Pulmonary artery endothelial cell (primary cell): ENCODE results near the gene PLK5. TPM values are rescaled to one million over a fixed set of nuclear protein-coding genes. Genes with fewer than 3 reads are reported as not detected.
"Not testable (repeated sequence)": the region's sequence is repeated elsewhere in the genome, so short reads cannot be mapped to it uniquely, and the experiment has no call there.

Experiments
- DNase-seq: peaks from one replicate; pipeline ENCODE4 v3.0.0-alpha.2; 2011; ENCODE audit warnings: low read depth, low spot score
- total RNA-seq: library from RNA; depleted of rRNA; stranded (reverse); fragments of >200 nt; gene quantifications from 2 replicates; pipeline ENCODE4 v1.2.3, GENCODE V29; 2014

The PLK5 gene
- total RNA-seq, 1 donor from 2014 or later: not detected

GRCh38 chr19:1524972-1525325 lies 1.1 kb downstream of the PLK5 start:
- DNase-seq: no peak

DNA sequence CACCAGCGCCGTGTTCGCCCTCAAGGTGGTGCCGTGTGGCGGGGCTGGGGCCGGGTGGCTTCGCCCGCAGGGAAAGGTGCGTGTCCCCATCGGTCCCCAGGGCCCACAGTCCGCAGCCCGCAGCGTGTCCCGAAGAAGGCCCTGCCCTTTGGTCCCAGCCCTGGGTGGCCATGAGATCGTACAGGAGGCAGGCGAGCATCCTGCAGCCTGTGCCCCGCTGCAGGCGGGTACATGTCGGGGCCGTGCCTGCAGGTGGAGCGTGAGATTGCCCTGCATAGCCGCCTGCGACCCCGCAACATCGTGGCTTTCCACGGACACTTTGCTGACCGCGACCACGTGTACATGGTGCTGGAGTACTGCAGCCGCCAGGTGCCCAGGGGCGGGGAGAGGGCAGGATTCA lies 1.5 kb downstream of the PLK5 start:
- DNase-seq: no peak

GRCh38 chr19:1526066-1526778 lies 2.3 kb downstream of the PLK5 start:
- DNase-seq: no peak

GRCh38 chr19:1526979-1527649 lies 3.2 kb downstream of the PLK5 start:
- DNase-seq: no peak

DNA sequence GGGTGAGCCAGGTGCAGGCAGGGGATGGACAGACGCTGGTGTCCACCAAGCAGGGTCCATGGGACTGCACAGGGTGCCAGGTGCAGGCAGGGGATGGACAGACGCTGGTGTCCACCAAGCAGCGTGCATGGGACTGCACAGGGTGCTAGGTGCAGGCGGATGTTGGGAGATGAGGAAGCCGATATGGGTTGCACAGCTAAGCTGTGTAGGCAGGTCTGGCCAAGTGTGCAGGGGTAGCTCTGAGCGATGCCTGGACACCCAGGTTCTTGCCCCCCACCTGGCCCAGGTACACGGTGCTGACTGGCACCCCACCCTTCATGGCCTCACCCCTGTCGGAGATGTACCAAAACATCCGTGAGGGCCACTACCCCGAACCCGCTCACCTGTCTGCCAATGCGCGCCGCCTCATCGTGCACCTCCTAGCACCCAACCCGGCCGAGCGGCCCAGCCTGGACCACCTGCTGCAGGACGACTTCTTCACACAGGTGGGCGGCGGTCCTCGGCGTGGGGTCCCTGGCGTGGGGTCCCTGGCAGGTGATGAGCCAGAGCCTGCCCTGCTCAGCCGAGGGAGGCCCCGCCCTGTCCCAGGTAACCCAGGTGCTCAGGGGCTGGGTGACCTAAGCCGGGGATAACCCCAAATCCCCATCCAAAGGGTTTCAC lies 3.9 kb downstream of the PLK5 start:
- DNase-seq: no peak

DNA sequence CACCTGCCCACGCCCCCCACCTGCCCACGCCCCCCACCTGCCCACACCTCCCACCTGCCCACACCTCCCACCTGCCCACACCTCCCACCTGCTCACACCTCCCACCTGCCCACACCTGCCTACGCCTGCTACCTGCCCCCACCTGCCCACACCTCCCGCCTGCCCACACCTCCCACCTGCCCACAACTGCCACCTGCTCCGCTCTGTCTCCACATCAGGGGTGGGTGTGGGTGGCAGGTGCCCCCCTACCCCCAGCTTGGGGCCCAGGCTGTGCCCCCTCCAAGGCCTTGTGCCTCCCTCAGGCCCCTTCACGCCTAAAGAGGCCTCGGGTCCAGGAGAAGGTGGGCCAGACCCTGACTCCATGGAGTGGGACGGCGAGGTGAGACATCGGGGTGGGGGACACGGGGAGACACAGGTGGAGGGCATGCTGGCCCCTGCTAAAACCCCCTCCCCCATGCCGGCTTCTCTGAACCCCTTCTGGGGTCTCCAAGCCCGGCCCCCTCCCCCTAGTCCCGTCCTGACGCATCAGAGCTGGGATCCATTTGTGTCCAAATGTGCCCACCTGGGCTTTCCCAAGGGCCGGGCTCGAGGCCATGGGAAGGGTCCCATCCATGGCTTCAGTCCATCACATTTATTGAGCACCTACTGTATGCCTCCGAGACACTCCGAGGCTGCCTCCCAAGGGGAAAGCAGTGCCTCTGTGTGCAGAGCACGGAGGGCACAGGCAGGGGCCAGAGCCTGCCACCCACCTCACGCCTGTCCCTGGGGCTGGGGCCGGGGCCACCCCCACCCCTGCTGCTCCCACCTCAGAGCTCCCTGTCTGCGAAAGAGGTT lies 4.9 kb downstream of the PLK5 start:
- no peak for DNase-seq

- no peak for DNase-seq
Measured at GRCh38 chr19:1529430-1529816, 5.5 kb downstream of the PLK5 start.

- not testable (repeated sequence) for DNase-seq
Measured at GRCh38 chr19:1530856-1531255, 7.0 kb downstream of the PLK5 start.

DNA sequence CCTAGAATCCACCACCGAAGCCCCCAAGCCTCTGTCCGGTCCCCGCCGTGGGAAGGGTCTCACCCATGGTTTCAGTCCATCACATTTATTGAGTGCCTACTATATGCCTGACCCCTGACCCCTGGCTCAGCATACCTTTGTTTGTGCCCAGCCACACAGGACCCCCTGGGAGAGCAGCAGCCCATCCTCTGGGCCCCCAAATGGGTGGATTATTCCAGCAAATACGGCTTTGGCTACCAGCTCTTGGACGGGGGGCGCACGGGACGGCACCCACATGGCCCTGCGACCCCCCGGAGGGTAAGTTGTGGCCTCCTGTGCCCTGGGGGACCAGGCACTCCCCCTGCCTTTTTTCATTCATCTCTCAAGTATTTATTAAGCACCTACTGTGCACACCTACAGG lies 7.7 kb downstream of the PLK5 start:
- DNase-seq: no peak

GRCh38 chr19:1532003-1532402 lies 8.1 kb downstream of the PLK5 start:
- DNase-seq: no peak

DNA sequence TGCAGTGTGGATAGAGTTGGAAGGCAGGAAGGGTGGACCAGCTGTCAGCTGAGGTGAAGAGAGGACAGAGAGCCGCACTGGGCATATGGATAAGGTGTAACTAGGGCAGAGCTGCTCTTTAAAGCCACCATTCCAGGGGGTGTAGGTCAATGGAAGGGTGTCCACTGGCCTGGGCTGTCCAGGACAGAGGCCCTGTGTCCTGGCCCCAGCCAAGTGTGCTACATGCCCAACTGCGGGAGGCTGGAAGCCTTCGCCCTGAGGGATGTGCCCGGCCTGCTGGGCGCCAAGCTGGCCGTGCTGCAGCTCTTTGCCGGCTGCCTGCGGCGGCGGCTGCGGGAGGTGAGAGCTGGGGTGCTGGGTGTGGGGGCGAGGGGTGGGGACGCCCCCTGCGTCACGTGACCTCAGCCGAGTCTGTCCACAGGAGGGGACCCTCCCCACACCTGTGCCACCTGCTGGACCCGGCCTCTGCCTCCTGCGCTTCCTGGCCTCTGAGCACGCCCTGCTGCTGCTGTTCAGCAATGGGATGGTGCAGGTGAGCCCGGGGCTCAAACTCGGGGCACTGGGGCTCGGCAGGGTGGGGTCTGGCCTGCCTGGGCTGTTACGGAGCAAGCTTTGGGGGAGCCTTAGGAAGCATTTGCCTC lies 9.8 kb downstream of the PLK5 start:
- no peak for DNase-seq

DNA sequence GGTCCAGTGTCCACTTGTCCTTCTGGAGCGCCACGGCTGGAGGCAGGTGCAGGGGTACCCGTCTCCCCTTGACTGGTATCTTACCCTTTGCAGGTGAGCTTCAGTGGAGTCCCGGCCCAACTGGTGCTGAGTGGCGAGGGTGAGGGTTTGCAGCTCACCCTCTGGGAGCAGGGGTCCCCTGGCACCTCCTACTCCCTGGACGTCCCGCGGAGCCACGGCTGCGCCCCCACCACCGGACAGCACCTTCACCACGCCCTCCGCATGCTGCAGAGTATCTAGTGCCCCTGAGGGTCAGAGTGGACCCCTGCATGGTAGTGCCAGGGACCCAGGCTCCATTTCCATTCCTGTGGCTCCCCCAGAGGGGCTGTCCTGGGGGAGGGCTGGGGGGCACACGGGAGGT lies 11.1 kb downstream of the PLK5 start:
- DNase-seq: no peak

DNA sequence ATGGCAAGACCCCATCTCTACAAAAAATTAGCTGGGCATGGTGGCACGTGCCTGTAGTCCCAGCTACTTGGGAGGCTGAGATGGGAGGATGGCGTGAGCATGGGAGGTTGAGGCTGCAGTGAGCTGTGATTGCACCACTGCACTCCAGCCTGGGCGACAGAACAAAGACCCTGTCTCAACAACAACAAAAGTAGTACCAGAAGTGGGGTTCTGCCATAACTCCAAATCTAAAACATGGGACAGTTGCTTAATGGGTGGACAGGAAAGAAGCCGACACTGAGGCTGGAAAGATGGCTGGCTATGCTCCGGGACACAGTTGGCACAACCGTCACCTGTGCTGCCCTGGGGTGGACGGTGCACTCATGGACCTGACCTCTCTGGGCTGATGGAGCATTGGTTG lies 11.8 kb downstream of the PLK5 start:
- not testable (repeated sequence) for DNase-seq

DNA sequence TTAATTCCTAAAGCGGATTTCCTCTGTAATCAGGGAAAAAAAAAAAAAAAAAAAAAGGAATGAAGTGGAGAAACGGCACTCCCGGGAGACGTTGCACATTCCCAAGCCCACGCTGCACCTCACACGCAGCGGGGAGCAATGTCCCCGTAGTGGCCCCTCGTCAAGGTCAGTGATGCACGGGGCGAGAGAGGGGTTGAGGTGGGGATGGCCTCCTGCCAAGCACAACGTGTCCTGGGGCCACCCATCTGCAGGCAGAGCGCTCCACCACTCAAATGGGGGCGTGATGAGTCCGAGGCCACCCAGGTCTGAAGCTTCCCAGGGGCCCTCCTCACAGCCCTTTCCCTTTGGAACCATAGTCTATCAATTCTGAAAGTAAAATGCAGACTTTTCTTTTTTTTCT lies 15.1 kb downstream of the PLK5 start:
- DNase-seq: no peak

- DNase-seq: not testable (repeated sequence)
Measured at GRCh38 chr19:1539749-1540148, 15.9 kb downstream of the PLK5 start.

GRCh38 chr19:1540365-1540925 lies 16.6 kb downstream of the PLK5 start:
- DNase-seq: no peak

DNA sequence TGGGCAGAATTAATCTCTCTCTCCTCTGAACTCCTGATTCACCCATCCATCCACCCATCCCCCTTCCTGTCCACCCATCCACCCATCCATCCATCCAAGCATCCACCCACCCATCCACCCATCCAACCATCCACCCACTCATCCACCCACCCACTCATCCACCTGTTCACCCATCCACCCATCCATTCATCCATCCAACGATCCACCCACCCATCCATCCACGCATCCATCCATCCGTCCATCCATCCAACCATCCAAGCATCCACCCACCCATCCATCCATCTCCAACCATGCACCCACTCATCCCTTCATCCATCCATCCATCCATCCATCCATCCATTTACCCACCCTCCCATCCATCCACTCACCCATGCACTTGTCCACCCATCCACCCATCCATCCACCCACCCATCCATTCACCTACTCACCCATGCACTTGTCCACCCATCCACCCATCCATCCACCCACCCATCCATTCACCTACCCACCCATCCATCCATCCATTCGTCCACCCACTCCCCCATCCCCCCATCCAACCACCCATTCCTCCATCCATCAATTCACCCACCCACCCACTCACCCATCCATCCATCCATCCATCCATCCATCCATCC lies 25.6 kb downstream of the PLK5 start:
- no peak for DNase-seq

DNA sequence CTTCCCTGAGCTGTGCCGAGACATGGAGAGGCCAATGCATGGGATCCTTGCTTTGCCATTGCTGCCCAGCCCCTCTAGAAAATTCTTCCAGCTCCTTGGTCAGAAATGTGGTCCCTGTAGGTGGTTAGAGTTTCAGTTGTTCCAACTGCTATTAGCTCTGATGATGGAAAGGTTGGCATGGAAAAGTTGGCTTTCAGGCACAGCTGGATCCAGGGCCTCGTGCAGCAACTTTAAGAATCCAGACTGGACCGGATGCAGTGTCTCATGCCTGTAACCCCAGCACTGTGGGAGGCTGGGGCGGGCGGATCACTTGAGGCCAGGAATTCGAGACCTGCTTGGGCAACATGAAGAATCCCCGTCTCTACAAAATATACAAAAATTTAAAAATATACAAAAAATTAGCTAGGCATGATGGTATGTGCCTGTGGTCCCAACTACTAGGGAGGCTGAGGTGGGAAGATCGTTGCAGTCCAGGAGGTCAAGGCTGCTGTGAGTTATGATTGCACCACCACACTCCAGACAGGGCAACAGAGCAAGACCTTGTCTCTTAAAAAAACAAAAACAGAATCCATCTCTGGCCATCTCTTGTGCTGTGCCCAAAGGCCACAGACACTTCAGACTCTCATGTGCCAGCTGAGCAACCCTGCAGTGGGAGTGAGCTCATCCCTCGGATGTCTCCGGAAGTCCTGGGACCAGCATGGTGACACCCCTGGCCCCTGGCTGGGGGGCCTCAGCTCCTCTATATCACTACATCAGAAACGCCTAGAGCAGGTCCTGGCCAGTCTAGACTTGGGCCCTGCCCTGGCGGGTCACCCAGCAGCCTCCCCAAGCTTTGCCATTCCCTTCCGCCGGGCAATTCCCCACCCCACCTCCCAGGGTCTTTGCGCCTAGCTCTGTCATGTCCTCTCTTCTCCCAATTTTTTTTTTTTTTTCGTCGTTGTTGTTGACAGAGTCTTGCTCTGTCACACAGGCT lies 27.5 kb downstream of the PLK5 start:
- no peak for DNase-seq

DNA sequence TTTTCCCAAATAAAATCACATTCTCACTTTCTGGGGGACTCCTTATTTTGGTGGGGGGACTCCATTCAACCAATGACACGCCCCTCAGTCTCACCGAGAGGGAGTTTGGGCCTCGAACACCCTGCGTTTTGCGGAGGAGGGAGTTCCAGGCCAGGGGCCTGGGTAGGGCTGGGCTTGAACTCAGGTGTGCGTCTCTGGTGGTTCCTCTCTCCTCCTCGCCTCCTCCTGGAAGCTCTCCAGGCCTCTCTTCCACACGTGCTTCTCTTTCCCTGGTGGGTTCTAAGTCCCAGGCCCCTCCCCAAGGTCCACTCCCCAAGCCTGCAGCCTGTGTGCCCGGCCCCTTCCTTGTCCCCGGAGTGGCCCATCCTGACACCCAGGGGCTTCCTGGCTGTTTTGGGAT lies 29.5 kb downstream of the PLK5 start:
- DNase-seq: no peak
